HCT116 (cell line): Measurements from ENCODE around the gene KHNYN. TPM values are rescaled to one million over a fixed set of nuclear protein-coding genes. Genes with fewer than 3 reads are reported as not detected.
"Not testable (repeated sequence)": the region's sequence is repeated elsewhere in the genome, so short reads cannot be mapped to it uniquely, and the experiment has no call there.

ENCODE experiments used
- ATAC-seq: fragments of 200-7000 bp; cut with Tn5 transposase; 2 replicates; pipeline ENCODE4 v1.9.1; 2020; ENCODE audit warnings: mild to moderate bottlenecking, moderate library complexity
- BruUV-seq: library from RNA; stranded (reverse); fragments of 400-500 nt; replicated peaks from 2 replicates; lab custom pipeline; 2021; lab: Mats Ljungman, UMichigan
- CTCF ChIA-PET: fragments of 300-600 bp; sonication (Branson Sonifier 250); formaldehyde crosslinking; loops from one replicate; lab custom pipeline; 2021; ENCODE audit warnings: antibody characterized with exemption; lab: Charles Lee
- POLR2A ChIA-PET: fragments of 300-600, 350-600 bp; sonication (Branson Sonifier 250); formaldehyde crosslinking; loops from one replicate; lab custom pipeline; 2021; ENCODE audit warnings: antibody characterized with exemption; lab: Charles Lee
- RAD21 ChIA-PET, 2 experiments: fragments of 300-600 bp; sonication (Branson Sonifier 250); formaldehyde crosslinking; loops; one replicate each; lab custom pipeline; 2023; ENCODE audit warnings: low total read pairs in 2 of 2; ENCODE audit not compliant: uncharacterized antibody in 2 of 2, unreplicated experiment in 2 of 2, low non-redundant PET in 1 of 2; lab: Charles Lee
- DNase-seq: peaks from one replicate; pipeline ENCODE4 v3.0.0-alpha.2; 2010; ENCODE audit warnings: low read depth, low spot score
- H2AFZ ChIP-seq: fragments of 200-600 bp; shearing (Covaris generic), sonication (generic); 2 replicates; pipeline ENCODE4 v1.6.1; 2017; ENCODE audit warnings: low read depth, mixed run types, mixed read lengths, antibody characterized with exemption, low read length; ENCODE audit not compliant: poor library complexity, severe bottlenecking
- H3K27ac ChIP-seq: 2 replicates; pipeline ENCODE4 v1.5.1; 2012; ENCODE audit warnings: low read depth, low read length
- H3K27me3 ChIP-seq: fragments of 200-600 bp; sonication (generic); 2 replicates; pipeline ENCODE4 v1.6.1; 2016; ENCODE audit warnings: mixed run types, low read length, mixed read lengths; ENCODE audit not compliant: insufficient read depth
- H3K36me3 ChIP-seq, 2 experiments: fragments of 200-500 bp in 1 of 2; fragments of 200-600 bp in 1 of 2; sonication (Bioruptor generic) in 1 of 2; sonication (generic) in 1 of 2; 2 replicates each; pipeline versions ENCODE4 v1.5.1 to v1.6.1; 2014 to 2016; ENCODE audit warnings: low read length in 2 of 2, inconsistent platforms in 1 of 2, mixed read lengths in 1 of 2, mixed run types in 1 of 2; ENCODE audit not compliant: insufficient read depth in 2 of 2, control insufficient read depth in 1 of 2
- H3K4me1 ChIP-seq, 2 experiments: fragments of 200-600 bp in 1 of 2; sonication (generic) in 1 of 2; 2 replicates each; pipeline versions ENCODE4 v1.5.1 to v1.6.1; 2012 to 2017; ENCODE audit warnings: low read length in 2 of 2, inconsistent platforms in 1 of 2, mild to moderate bottlenecking in 1 of 2, mixed read lengths in 1 of 2, mixed run types in 1 of 2, moderate library complexity in 1 of 2; ENCODE audit not compliant: insufficient read depth in 2 of 2, control insufficient read depth in 1 of 2
- H3K4me2 ChIP-seq: fragments of 200-600 bp; sonication (generic); 2 replicates; pipeline ENCODE4 v1.6.1; 2017; ENCODE audit warnings: mixed run types, low read length, mixed read lengths
- H3K4me3 ChIP-seq, 2 experiments: fragments of 200-600 bp in 1 of 2; sonication (generic) in 1 of 2; replicated peaks in 1 of 2; 2 replicates each; pipeline ENCODE4 v1.5.1; 2011 to 2016; ENCODE audit warnings: low read length in 2 of 2, control low read depth in 1 of 2, low read depth in 1 of 2, mild to moderate bottlenecking in 1 of 2, mixed read lengths in 1 of 2, mixed run types in 1 of 2
- H3K79me2 ChIP-seq: fragments of 200-600 bp; sonication (generic); 2 replicates; pipeline ENCODE4 v1.6.1; 2017; ENCODE audit warnings: mild to moderate bottlenecking, mixed run types, low read length, moderate library complexity, mixed read lengths; ENCODE audit not compliant: insufficient read depth
- H3K9ac ChIP-seq: fragments of 200-600 bp; sonication (generic); 2 replicates; pipeline ENCODE4 v1.6.1; 2016; ENCODE audit warnings: low read length, mixed read lengths
- H3K9me2 ChIP-seq: fragments of 200-600 bp; sonication (generic), shearing (Covaris generic); 2 replicates; pipeline ENCODE4 v1.6.1; 2017; ENCODE audit warnings: mixed run types, mild to moderate bottlenecking, moderate library complexity; ENCODE audit not compliant: insufficient read depth
- H3K9me3 ChIP-seq, 2 experiments: fragments of 200-500 bp in 1 of 2; fragments of 200-600 bp in 1 of 2; sonication (Bioruptor generic) in 1 of 2; sonication (generic) in 1 of 2; 2 replicates each; pipeline ENCODE4 v1.6.1; 2014 to 2017; ENCODE audit warnings: low read length in 2 of 2, mixed read lengths in 2 of 2, inconsistent platforms in 1 of 2, low read depth in 1 of 2, mild to moderate bottlenecking in 1 of 2, mixed run types in 1 of 2, moderate library complexity in 1 of 2; ENCODE audit not compliant: control insufficient read depth in 1 of 2, insufficient read depth in 1 of 2
- H4K20me1 ChIP-seq: fragments of 200-600 bp; sonication (generic), shearing (Covaris generic); 2 replicates; pipeline ENCODE4 v1.6.1; 2017; ENCODE audit warnings: mixed run types, mild to moderate bottlenecking, moderate library complexity; ENCODE audit not compliant: insufficient read depth
- ATF3 ChIP-seq: IDR thresholded peaks from 2 replicates; pipeline ENCODE4 v1.6.1; 2012
- FOSL1 ChIP-seq: IDR thresholded peaks from 2 replicates; pipeline ENCODE4 v1.6.1; 2012; ENCODE audit warnings: low read depth
- POLR2AphosphoS5 ChIP-seq: IDR thresholded peaks from 2 replicates; pipeline ENCODE4 v1.6.1; 2011; ENCODE audit warnings: mild to moderate bottlenecking, low read depth, low read length, moderate library complexity
- RAD21 ChIP-seq: IDR thresholded peaks from 2 replicates; pipeline ENCODE4 v1.6.1; 2012; ENCODE audit warnings: low read depth, mild to moderate bottlenecking
- ZNF274 ChIP-seq: fragments of 200-500 bp; sonication (Bioruptor generic); IDR thresholded peaks from 2 replicates; pipeline ENCODE4 v1.6.1; 2014; ENCODE audit warnings: mild to moderate bottlenecking, low read depth, low read length, inconsistent platforms
- intact Hi-C: fragments of 100-400 bp; cut with micrococcal nuclease; formaldehyde crosslinking; loops from 2 replicates; pipeline ENCODE4 v1.10.0; 2022
- total RNA-seq: library from RNA; stranded (reverse); gene quantifications from one replicate; pipeline ENCODE4 v1.2.1, GENCODE V29; 2021; ENCODE audit not compliant: unreplicated experiment
- TF ChIP-seq, protein P1 (sequence below): IDR thresholded peaks from 2 replicates; pipeline ENCODE4 v1.6.1; 2011; ENCODE audit warnings: mild to moderate bottlenecking, low read length, moderate library complexity; ENCODE audit not compliant: insufficient replicate concordance; ENCODE audit errors: extremely low read depth

The KHNYN gene
- total RNA-seq, 1 experiment from 2014 or later, result 50.1 TPM

DNA sequence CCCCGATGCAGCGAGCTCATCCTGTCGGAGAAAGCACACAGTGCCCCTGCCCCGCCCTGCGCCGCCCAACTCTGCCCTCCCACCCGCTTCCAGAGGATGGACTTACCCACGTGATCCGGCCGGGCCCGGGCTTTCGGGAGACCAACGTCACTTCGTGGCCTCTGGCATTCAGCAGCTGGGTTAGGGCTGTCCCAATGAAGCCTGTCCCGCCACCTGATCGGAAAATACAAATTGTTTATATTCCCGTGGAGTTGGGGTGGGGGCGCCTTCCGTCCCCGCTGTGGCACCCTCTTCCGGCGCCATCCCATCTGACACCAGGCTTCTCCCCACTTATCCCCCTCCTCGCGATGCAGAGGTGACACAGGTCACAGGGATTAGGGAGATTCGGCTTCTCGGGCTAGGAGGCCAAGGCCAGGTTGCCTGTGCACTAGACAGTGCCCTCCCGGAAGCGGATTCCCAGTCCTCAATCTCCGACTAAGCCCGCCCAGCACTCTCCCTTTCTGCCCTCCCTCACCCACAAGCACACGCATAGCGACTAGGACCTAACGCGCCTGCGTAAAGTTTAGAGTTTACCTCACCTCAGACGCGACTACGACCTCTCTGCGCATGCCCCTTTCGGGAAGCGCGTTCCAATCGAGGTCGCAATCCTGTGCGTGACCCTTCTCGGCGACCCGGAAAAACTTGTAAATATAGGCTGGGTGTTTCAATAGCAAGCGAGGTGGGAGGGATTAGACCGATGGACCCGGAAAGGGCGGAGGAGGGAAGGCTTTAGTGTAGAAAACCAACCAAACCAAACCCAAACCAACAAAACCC, 12.7 kb downstream of the KHNYN start, which contains the start of gene SDR39U1 (continued):
- TF ChIP-seq ATF3 (no peak), ZNF274 (no peak), POLR2AphosphoS5 (peak; percentile 83), FOSL1 (no peak), RAD21 (no peak)

DNA sequence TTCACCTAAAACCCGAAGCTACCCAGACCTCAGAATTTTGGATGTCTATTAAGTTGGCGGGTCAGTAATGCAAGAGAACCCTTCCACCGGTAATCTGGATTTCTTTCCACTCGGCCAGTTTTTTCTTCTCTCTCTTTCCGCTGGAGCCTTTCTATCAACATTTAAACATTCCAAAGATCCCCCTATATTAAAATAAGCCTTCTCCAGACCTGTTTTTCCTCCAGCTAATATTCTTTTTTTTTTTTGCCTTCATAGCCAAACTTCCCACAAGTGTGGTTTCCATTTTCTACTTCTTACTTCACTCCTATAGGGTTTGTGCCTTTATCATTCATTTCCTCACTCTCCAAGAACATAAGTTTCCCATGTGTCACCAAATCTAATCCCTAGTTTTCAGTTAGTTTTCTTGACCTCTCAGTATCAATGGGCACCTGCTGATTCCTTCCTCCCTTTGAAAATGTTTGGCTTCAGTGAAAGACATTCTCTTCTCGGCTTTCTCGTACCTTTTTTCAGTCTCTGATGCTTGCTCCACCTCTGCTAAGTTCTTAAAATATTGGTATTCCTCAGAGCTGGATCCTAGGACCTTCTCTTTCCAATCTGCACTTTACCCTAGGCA, 13.4 kb downstream of the KHNYN start:
- Histone ChIP-seq H3K27ac (peak overlapping the region; percentile 96), H3K79me2 (peaks cover 26% of the 10 kb centered on the region), H3K4me3 (peak overlapping the region; percentile 76 to 94), H3K27me3 (no peaks in the 10 kb centered on the region), H3K4me1 (peaks cover 5 to 17% of the 10 kb centered on the region in 2 experiments; a peak in 3 of 4 replicates), H3K9ac (peak overlapping the region; percentile 88), H4K20me1 (no peaks in the 10 kb centered on the region), H2AFZ (peak overlapping the region; percentile 32), H3K4me2 (peak overlapping the region; percentile 94), H3K36me3 (peaks cover 7 to 22% of the 10 kb centered on the region in 2 experiments; a peak in 2 of 4 replicates), H3K9me2 (no peaks in the 10 kb centered on the region), H3K9me3 (no peaks in the 10 kb centered on the region)
- TF ChIP-seq, protein P1, sequence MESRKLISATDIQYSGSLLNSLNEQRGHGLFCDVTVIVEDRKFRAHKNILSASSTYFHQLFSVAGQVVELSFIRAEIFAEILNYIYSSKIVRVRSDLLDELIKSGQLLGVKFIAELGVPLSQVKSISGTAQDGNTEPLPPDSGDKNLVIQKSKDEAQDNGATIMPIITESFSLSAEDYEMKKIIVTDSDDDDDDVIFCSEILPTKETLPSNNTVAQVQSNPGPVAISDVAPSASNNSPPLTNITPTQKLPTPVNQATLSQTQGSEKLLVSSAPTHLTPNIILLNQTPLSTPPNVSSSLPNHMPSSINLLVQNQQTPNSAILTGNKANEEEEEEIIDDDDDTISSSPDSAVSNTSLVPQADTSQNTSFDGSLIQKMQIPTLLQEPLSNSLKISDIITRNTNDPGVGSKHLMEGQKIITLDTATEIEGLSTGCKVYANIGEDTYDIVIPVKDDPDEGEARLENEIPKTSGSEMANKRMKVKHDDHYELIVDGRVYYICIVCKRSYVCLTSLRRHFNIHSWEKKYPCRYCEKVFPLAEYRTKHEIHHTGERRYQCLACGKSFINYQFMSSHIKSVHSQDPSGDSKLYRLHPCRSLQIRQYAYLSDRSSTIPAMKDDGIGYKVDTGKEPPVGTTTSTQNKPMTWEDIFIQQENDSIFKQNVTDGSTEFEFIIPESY, result no peak
- ChIA-PET POLR2A (interaction anchor here (1.1 kb wide), 1 partner anchor 12 kb away, joined by 4 read pairs; no protein-coding TSS in a partner anchor), CTCF (interaction anchor here (0.6 to 3.6 kb wide), 4 partner anchors 11 to 110 kb away, joined by 3 to 42 read pairs (median 6); no protein-coding TSS in a partner anchor), RAD21 (no interaction called here)
- TSS peak; percentile 88 for BruUV-seq
- intact Hi-C loops, result no loop called here
- DNase-seq (no peak), ATAC-seq (no peak)

DNA sequence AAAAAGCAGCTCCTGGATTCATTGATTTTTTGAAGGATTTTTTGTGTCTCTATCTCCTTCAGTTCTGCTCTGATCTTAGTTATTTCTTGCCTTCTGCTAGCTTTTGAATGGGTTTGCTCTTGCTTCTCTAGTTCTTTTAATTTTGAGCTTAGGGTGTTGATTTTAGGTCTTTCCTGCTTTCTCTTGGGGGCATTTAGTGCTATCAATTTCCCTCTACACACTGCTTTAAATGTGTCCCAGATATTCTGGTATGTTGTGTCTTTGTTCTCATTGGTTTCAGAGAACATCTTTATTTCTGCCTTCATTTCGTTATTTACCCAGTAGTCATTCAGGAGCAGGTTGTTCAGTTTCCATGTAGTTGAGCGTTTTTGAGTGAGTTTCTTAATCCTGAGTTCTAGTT, 21.1 kb downstream of the KHNYN start:
- H3K4me3 ChIP-seq, H2AFZ ChIP-seq, DNase-seq, H3K27me3 ChIP-seq, H3K27ac ChIP-seq, ATAC-seq, H3K4me1 ChIP-seq, H3K36me3 ChIP-seq, H3K79me2 ChIP-seq, intact Hi-C loops, BruUV-seq, H3K9me3 ChIP-seq, H3K4me2 ChIP-seq, RAD21 ChIA-PET, H3K9me2 ChIP-seq, CTCF ChIA-PET, H4K20me1 ChIP-seq, POLR2A ChIA-PET, H3K9ac ChIP-seq: not testable (repeated sequence)
